GM19438 (cell line): Measurements from ENCODE around the gene NAT8.
"Not testable (repeated sequence)": the region's sequence is repeated elsewhere in the genome, so short reads cannot be mapped to it uniquely, and the experiment has no call there.

Source experiments
- ATAC-seq: cut with Tn5 transposase; IDR thresholded peaks from one replicate; pipeline ENCODE4 v1.9.1; 2021; ENCODE audit warnings: low read depth; ENCODE audit not compliant: unreplicated experiment

Gene NAT8

DNA sequence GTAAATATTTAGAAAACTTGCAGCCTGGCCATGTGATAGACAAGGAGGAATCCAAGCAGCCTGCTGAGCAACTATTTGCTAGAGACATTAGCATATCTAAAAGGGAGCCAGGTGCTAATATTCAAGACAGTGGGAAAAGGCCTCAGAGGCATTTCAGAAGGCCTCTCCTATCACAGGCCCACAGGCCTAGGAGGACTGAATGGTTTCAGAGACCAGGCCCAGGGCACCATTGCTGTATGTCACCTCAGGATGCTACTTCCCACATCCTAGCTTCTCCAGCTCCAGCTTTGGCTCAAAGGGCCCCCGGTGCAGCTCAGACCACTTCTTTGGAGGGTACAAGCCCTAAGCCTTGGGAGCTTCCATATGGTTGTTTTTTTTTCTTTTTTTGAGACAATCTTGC is 3.8 kb downstream of the NAT8 start:
- ATAC-seq, result no peak

DNA sequence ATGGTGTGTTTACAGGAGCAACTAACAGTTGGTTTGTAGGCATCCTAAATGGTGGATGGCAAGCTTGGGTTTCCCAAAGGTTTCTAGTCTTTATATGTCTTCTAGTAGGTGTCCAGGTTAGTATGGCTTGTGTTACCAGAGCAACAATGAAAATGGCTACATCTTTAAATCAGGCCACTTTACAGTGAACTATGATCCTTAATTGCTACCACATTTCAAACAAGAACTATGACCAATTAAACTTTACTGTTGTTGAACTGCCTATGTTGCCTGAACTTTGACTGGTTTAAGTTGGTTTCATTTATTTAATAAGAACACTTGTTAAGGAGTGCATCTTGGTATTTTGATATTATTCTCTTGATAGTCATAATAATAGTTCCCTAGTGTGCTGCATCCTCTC is 5.2 kb downstream of the NAT8 start:
- ATAC-seq, result not testable (repeated sequence)

DNA sequence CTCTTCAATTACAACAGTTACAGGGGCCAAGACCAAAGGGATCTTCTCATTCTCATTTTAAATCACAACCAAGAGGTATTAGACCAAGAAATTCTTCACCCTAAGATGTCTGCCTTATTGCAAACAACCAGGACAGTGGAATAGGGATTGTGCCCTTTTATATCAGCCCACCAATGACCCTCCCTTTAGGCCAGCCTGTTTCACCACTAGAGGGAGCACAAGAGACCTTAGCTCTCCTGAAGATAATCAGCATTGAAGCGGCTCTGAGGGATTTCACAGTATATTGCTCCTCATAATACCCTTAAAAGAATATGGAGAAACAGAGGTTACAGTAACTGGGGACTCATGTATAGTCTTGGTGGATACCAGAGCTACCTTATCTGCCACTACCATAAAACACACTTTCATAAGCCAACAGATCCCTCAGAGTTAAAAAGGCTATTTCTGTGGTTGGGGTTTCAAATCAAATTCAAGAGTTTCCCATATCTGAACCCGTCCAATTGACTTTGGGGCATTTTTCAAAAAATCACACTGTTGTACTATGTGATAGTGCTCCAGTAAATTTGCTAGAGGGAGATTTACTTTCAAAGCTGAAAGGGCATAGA is 11.5 kb downstream of the NAT8 start:
- peak; percentile 84 for ATAC-seq

DNA sequence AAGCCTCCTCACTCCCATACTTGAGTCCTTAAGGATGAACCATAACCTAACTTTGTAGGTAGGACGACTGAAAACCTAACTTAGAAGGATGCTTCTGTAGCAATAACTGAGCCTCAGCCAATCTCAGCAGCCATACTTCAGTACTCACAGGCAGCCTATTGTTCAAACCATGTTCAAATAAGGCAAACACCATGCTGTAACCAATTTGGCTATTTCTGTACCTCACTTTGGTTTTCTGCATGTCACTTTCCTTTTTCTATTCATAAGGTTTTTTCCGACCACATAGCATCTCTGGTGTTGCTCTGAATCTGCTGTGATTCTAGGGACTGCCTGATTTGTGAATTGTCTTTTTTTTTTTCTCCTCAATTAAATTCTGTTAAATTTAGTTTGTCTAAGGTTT is 13.7 kb downstream of the NAT8 start:
- ATAC-seq, result not testable (repeated sequence)

DNA sequence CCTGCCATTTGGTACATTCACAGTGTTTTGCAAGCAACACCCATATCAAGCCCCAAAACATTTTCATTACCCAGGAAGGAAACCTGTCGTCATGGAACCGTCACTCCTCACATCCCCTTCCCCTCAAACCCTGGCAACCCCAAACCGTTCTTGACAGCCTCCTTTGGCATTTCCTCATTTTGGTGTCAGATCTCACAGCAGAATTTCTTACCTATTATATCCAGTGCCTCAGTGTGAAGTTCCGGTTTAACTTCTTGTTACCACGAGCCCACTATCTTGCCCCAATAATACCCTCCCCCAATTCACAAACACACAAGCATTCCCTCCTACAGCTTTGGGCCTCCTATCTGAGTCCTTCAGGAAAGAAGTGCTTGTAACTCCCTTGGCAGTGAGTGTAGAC is 16.0 kb downstream of the NAT8 start:
- ATAC-seq, result not testable (repeated sequence)

DNA sequence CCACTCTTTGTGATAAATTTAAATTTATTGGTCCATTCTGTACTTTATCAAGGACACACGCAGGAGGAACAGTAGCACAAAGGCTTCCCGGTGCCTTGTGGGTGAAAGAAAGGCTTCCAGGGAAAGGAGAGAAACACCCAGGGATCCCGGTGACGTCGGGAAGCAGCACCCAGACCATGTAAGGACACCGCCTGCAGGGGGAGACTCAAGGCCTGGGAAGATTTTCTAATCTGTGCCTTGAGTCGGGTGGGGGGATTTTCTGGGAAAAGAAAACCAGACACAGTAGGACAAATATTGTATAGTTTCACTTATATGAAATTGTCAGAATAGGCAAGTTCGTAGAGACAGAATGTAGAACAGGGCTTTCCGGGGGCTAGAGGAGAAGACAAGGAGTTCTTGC is 17.6 kb downstream of the NAT8 start:
- ATAC-seq, result not testable (repeated sequence)

DNA sequence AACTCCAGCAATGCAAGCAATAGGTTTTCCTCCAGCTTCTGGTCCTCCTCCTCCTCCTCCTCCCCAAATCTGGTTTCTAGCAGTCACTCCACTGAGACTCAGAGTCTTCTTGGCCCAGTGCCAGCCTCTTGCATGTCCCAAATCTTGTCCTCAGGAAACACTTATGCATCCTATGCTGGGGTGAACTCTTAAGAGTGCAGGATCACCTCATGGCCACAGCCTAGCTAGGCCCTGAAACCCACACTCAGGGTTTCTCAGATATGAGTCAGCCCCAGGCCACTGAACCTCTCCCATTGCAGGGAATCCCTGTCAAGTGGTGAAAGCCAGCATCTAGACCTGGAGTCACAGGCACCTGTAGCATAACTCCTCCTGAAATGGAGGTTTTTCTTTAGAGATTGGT is 18.2 kb downstream of the NAT8 start:
- not testable (repeated sequence) for ATAC-seq

DNA sequence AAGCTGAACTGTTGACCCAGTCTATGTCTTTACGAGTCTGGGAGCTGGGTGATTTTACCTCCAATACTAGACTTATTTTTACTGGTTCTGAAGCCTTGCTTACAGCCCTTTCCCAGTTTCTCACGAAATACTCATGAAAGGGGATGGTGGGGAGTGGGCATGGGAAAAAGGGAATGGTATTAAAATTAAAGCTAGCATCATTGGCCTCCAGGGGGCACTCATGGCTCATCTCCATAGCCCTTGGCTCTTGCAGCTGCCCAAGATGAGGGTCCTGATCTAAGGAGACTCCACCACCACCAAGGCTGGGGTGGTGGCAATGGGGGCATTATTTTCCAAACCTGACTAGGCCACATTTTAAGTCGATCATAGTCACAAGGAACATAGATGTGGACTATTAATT is 22.3 kb downstream of the NAT8 start:
- not testable (repeated sequence) for ATAC-seq

DNA sequence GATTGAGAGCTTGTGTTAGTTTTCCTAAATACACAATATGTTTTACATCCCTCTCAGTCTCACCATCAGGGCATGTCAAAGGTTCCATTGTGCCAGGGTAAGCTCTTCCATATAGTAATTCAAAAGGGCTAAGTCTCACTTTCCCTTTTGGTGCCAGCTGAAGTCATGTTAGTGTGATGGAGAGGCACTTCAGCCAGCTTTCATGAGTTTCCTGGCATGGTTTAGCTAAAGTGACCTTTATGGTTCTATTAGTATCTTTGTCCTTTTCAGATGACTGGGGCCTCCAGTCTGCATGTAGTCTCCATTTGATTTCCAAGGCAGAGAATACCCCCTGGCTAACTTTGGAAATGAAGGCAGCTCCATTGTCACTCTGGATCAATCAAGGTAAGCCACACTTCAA is 27.2 kb downstream of the NAT8 start:
- ATAC-seq, result no peak

DNA sequence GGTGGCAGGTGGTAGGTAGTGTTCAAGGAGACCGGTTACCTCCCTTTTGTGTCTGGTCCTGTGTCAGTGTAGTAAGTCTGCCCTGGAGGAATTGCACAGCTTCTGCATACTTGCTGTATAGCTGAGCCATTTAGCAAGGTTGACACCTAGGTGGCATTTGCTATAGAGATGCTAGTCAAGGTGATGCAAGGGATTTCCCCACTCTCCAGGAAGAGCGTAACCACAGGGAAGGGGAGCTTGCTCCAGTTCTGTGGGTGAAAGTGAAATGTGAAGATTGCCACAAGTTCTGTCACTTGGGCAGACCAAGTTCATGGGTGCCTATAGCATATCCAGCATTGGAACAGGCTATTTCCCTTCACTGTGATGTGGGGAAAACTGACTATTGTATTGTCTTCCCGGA is 28.1 kb downstream of the NAT8 start:
- no peak for ATAC-seq

DNA sequence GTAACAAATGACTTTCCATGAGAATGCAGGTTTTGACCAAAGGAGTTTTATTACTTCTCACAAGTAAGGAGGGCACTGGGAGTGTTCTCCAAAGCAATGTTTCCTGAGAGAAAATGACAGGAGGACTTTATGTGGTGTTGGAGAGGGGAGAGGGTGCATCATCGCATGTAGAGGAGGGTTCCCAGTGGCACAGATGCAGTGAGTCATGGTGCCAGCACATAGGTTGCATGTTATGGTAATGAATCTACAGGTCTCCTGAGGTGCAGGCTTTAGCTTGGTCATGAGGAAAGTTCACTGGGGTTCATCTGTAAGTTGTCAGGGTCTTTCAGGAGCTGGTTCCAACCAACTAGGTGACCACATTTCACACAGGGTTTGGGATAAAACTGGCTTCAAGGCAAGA is 30.4 kb downstream of the NAT8 start:
- ATAC-seq, result no peak

DNA sequence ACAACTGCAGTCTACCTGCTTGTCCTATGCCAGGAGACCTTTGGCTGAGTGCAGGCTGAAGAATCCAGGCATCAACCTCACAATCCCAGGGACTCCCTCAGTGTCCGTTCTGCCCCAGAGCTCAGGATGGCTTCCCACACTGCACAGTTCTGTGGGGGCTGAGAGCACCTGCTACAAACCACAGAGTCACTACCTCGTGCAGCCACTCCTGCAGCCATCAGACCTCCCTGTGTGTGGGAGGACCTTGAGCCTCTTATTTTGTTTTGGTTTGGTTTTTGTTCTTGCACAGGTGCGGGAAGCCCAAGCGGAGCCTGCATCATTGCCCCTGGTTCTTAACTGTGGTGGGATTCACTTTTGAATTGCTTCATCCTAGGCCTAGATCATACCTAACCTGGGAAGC is 31.0 kb downstream of the NAT8 start:
- ATAC-seq, result no peak

DNA sequence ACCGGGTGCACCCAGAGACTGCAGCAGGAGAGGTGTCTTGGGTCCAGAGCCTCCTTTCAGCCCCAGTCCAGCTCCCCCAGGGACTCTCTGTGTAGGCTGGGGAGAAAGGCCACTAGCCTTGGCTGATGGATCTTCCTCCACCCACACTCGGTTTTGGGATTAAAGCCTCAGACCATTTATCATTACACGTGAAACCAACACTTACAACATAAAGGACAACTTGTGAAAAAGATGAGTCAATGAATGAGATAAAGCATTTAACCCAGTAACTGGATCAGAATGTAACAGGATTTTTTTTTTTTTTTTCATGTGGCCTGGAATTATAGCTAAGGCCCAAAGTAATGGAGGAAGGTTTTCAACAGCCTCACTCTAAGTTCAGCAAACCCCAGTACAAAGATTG is 32.1 kb downstream of the NAT8 start:
- no peak for ATAC-seq

DNA sequence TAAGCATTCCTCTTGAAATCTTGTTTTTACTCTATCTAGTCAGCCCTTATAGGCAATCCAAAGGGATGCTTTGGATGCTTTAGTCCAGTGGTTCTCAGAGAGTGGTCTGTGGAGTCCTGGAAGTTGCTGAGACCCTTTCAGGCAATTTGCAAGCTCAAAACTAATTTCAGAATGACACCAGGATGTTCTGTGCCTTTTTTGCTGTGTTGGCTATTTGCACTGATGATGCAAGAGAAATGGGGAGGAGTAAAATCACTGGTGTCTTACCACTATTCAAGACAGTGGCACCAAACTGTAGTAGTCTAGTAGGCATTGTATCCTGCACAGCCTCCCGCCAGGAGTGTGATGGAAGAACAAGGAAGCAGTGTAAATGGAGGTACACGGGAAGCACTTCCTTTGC is 37.6 kb downstream of the NAT8 start:
- not testable (repeated sequence) for ATAC-seq

DNA sequence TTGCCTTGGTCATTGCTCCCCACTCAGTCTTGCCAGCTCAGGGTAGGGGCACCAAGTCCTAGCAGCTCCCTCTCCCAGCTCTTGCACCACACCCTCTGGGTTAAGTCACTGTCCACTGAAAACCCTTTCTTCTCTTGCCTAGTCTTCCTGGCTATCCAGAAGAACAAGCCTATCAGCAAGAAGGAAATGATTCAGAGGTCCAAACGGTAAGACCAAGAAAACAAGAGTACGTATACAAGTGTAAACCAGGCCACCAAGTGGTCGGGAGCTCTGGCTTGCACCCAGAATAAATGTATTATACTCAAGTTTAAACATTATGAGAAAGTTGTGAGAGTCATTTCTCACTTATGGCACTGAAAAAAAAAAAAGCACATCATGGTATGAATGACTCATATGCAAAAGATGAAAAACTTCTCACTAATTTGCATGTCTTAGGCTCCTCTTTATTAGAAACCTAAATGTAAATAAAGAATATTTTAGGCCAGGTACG is 39.1 kb downstream of the NAT8 start:
- ATAC-seq, result not testable (repeated sequence)

DNA sequence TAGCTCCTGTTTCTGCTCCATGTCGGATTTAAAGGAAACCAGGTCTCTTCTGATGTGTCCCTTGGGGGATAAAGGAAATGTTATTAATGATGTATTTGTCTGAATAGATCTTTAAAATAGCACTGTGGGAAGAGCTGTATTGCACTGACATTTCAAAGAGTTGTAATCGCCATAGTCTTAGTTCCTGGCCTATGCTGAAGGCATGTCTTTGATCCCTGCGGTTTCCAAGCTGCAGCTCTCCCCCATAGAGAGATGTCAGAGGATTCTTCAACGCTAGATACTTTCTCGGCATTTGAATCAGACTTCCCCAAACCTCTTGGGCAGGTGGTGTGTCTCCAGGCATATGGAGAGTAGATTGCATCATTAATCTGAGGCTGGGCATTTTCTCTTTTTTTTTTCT is 40.4 kb downstream of the NAT8 start:
- ATAC-seq, result no peak

DNA sequence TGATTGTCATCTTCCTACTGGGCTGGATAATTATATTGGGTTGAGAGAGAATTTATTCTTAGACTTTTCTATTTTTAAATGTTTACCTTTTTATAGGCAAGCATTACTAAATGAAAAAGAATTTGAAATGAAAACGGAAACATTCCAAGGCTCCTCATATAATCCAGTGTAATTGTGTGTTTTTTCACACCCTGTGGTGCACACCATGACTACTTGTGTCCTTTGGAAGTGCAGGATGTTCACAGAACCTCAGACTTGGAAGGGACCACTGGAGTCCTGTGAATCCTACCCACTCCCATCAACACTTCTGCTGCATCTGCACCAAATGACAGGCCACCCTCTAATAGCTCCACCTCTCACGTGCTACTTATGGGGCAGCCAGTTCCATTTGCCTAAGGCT is 48.0 kb downstream of the NAT8 start:
- ATAC-seq, result no peak

DNA sequence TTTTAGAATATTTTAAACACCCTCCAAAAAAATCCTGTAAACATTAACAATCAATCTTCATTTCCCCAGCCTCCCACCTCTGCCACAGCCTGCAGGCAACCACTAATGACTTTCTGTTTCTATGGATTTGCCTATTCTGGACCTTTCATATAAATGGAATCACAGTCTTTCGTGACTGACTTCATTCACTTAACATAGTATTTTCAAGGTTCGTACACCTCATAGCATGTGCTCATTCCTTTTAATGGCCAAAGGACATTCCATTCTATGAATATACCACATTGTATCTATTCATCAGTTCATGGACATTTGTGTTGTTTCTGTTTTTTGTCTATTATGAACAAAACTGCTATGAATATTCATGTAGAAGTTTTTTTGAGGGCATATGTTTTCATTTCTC is 48.5 kb downstream of the NAT8 start:
- ATAC-seq, result no peak
